Stimulated activated CD4-positive, alpha-beta T cell treated with anti-CD3 and anti-CD28 coated beads, Interleukin-2, amount 100 ng/mL, for 4 hours (primary cell): ENCODE results near the gene CYP1A1.

Experiments used
- DNase-seq: peaks from one replicate; pipeline ENCODE4 v3.0.0-alpha.2; 2020; ENCODE audit warnings: low read depth

The CYP1A1 gene, protein sequence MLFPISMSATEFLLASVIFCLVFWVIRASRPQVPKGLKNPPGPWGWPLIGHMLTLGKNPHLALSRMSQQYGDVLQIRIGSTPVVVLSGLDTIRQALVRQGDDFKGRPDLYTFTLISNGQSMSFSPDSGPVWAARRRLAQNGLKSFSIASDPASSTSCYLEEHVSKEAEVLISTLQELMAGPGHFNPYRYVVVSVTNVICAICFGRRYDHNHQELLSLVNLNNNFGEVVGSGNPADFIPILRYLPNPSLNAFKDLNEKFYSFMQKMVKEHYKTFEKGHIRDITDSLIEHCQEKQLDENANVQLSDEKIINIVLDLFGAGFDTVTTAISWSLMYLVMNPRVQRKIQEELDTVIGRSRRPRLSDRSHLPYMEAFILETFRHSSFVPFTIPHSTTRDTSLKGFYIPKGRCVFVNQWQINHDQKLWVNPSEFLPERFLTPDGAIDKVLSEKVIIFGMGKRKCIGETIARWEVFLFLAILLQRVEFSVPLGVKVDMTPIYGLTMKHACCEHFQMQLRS

DNA sequence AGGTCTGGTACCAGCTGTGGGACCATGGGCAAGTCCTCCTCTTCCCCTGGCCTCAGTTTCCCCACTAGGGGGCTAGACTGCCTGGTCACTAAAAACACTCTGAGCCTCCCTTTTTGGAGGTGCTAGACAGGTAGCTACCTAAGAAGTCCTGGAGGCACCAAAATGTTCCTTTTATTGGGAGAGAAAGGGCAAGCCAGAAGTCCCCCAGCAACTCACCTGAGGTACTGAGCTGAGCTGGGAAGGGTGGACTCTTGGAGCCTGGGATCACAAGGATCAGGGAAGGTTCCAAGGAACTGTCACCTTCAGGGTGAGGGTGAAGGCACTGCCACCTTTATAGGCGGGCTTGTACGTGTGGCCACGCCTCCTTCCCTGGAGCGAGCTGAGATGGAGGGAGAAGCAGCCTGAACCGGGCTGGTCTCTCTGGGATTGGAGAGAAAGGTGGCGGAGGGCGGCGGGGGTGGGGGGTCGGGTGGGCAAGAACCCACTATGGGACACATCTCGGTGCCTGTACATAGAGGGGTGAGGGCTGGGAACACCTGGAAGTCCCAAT lies at the start of gene CYP1A1:
Gene CYP1A1, minus strand, starts transcription at position 304 of the 550 bp plus-strand sequence. CDS start 2,431 bp downstream, outside the sequence.
- peak; percentile 19 for DNase-seq

DNA sequence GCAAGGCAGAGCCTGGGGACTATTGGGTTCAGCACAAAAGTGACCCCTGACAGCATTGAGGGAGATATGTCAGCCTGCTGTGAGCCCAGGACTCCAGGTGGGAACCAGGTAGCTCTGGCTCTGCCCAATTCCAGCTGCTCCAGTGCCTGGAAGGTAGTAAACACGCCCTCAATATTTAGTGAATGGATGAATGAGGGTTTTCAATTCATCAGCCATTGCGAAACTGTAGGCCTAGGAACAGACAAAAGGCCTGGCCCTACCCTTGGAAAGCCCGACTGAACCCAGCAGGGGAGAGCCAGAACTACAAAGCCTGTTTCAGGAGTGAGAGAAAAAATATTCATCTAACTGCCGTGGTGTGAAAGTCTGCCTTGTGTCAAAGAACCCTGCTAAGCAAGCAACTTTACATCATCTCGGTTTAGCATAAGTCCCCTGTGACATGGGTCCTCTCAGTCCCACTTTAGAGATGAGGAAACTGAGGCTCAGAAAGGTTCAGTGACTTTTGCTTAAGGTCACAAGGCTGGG lies 48.5 kb upstream of the CYP1A1 start:
- DNase-seq: no peak

DNA sequence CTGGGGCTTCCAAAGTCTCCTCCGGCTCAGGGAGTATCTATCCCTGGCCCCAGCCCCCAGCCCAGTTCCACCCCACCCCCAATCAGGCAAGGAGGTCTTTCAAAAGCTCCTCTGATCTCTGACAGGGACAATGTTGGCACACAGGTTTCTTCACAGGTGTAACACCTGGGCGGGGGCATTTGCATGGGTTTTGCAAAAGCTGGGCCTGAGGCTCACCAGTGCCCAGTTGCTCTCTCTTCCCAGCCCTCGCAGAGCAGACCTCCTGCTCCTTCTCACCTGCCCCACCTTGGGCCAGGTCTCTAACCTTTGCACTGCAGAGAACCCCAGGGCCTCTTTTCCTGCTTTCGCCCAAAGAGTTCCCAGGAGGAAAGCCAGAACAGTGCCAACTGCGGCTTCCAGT lies 48.0 kb upstream of the CYP1A1 start:
- no peak for DNase-seq

DNA sequence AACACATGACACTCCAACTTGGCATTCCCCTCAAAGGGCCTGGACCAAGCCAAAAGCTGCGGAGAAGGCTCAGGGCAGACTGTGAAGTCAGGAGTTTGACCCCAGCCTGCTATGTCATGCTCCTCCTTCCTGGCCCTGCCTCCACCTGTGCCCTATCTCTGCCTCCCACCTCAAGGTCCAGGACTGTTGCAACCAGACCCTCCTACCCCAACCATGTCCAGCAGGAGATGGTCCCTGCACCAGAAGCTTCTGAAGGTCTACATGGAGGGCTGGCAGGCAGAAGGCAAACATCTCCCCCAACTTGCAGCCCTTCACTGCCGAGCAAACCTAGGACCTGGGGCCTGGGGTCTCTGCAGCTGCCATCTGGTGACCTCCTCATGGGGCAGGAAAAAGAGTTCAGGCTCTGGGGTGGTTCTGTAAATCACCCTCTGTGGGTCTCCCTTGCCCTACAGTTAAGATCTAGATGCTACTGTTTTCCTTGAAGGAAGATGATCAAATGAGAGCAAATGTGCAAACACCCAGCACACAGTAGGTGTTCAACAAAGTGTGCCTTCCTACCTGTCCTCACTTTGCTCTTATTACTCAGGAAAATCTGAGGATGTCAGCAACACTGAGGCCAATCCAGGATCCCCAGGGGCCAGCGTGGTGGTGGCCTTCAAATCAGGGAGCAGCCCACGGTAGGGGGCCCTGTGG lies 45.0 kb upstream of the CYP1A1 start:
- DNase-seq: no peak

DNA sequence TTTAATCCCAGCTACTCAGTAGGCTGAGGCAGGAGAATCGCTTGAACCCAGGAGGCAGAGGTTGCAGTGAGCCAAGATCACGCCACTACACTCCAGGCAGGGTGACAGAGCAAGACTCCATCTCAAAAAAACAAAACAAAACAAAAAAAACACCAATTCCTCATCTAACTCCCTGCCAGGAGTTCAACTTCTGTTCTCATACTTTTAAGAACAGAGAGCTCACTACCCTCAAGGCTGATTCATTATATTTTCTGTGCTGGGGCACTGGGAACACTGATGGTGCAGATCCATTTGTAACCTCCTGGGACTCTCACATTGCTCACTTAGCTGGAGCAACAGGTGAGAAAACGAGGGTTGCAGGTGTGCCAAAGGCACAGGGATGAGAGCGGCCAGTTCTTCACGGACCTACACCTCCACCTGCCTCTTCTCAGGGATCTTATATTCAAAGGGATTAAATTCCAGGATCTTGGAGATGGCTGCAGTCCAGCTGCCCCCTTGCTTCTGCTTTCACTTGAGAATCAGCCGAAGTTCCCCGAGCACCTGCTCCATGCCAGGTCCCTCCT lies 44.2 kb upstream of the CYP1A1 start:
- no peak for DNase-seq

DNA sequence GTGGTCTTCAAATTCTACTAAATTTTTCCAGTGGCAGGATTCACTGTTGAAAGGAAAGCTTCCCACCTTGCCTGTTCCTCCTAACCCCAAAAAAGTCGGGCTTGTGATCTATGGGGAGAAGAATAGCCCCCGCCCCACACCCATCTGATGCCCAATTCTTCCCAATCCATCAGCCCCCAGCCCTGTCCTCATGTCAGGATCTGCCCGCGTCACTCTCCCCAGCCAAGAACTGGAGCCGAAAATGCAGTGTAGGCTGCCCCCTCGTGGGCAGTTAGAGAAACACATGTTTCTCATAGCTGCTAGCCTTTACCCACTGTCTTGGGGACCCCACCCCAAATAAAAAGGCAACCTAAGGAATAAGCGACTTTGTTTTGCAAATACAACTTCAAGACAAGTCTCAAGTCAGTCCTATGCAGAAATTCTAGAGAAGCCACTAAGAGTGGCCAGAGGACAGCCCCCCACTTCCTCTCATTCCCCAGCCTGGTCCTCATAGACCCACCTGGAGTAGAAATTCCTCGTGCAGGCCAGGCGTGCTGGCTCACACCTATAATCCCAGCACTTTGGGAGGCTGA lies 43.5 kb upstream of the CYP1A1 start:
- peak; percentile 46 for DNase-seq

DNA sequence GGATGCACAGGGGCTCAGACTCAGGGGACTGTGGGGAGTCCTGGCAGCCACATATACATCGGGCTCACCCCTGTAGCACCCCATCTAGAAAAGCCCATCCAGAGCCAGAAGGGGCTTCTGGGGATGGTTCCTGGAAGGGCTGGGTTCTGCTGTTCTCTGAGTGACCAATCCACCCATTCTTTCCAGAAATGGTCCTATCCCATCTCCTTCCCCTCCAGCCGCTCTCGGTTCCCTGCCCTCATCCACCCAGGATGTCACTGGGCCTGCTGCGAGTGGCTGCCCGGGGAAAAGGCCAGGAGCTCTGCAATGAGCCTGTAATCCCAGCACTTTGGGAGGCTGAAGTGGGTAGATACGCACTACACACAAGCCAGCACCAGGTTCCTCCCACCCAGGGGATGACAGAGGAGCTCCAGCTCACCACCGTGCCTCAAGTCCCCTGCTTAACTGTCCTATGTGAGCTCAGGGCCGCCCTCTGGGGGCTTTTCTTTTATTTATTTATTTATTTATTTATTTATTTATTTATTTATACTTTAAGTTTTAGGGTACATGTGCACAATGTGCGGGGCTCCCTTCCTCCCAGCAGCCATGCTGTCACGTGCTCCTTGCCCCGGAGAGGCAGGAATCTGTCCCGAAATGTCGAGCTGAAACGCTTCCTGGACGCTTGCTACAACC lies 42.9 kb upstream of the CYP1A1 start:
- no peak for DNase-seq

DNA sequence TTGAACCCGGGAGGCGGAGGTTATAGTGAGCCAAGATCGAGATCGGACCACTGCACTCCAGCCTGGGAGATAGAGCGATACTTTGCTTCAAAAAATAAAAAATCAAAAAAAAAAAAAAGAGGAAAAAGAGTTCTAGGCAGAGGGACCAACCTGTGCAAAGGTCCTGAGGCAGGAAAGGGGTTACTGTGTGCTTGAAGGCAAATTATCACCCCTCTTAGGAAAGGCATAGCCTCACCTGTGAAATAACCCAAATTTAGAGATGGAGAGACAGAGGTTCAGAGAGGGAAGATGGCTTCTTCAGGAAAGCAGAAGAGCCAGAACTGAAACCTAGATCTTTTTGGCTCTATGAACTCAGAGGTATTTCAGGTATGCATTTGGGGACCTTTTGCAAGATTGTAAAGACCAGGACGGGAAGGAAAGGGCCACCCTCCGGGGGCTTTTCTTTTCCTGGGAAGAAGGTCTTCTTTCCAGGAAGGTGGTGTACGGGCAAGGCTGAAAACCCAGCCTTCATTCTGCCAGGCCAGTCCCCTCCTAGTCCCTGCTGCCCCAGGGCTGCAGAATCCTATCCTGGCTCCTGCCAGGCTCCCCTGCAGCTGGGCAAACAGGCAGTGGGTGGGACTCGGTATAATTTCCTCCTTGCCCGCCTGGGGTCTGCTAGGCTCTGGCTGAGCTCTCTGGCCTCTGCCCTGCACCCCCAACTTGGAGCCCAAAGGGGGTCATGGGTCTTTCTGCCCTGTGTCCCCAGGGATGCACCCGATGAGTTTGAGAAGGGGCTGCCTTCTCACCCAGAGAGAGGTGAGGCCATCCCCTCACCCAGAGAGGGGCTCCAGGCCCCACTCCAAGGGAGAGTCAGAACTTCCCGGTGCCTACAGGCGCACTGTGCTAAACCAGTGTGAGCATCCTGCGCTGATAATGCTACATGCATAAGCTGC lies 42.1 kb upstream of the CYP1A1 start:
- no peak for DNase-seq

DNA sequence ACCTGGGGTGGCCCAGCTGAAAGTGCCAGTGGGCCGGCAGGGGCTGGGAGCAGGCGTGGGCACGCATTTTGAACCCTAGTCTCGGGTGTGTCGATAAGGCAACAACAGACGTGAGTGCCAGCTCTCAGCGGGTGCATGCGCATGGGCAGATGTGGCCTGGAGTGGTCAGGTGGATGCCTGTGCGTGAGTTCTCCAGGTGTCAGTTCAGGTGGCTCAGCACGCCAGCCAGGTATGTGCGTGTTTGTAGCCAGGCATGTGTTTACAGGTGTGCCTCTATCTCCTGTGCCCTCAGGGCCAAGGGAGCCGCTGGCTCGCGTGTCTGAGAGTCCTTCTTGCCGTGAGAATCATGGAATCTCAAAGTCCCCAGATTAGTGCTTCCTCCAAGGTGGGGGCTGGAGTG lies 38.1 kb upstream of the CYP1A1 start:
- DNase-seq: no peak

DNA sequence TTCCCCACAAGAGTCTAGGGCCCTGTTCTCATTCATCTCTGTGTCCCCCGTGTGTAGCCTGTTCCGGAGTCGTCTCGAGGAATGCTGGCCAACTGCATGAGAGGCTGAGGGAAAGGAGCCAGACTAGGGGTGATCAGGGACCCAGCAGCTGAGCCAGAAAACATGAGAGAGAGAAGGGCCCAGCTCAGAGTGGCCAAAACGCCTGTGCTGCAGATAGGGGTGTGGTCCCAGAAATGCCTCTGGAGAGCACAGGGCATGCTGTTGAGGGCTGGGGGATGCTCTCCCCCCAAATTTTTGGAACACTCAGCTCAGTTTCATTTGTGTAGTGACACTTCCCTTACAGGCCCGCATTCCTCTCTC lies 37.4 kb upstream of the CYP1A1 start:
- no peak for DNase-seq

DNA sequence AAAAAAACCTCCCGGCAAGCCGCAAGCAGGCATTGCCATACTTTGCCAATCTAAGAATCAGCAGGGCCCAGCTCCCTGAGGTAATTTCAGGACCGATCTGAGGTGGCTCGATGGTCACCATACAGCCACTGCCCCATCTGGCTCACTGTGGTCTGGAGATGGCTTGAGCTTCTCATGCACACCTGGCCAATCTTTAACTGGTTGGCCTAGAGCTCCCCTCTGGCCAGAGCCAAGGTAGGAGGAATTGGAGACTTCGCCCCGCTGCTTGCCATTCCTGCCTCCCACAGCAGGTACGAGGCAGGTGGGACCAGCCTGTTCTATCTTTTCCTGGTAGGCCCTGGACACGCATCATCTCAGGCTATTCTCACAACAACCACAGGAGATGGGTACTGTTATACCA lies 33.4 kb upstream of the CYP1A1 start:
- no peak for DNase-seq

DNA sequence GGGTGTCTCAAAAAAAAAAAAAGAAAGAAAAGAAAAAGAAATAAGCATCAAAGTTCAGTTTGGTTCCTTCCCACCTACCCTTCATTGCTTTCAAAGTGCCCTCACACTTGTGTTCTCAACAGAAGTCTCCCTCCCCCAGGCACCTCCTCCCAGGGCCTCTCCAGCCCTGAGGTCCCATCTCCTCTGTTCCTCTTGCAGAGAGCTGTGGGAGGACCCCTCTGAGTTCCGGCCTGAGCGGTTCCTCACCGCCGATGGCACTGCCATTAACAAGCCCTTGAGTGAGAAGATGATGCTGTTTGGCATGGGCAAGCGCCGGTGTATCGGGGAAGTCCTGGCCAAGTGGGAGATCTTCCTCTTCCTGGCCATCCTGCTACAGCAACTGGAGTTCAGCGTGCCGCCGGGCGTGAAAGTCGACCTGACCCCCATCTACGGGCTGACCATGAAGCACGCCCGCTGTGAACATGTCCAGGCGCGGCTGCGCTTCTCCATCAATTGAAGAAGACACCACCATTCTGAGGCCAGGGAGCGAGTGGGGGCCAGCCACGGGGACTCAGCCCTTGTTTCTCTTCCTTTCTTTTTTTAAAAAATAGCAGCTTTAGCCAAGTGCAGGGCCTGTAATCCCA lies 29.4 kb upstream of the CYP1A1 start:
- DNase-seq: no peak

DNA sequence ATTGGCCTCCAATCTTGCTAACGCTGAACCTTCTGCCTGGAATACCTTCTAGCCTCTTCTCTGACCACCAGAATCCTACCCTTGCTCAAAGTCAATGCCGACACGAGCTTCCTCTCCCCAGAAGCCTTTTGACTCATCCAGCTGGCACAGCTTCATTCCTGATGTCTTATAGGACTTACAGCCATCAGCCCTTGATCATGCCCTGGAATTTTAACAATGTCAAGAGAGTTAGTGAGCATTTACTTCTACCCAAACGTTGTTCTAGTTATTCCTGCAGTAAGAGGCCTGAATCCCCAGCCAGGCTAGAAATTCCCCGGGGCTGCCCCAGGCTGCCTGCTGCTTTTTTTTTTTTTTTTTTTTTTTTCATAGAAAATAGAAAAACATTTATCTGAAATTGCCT lies 27.2 kb upstream of the CYP1A1 start:
- DNase-seq: no peak

DNA sequence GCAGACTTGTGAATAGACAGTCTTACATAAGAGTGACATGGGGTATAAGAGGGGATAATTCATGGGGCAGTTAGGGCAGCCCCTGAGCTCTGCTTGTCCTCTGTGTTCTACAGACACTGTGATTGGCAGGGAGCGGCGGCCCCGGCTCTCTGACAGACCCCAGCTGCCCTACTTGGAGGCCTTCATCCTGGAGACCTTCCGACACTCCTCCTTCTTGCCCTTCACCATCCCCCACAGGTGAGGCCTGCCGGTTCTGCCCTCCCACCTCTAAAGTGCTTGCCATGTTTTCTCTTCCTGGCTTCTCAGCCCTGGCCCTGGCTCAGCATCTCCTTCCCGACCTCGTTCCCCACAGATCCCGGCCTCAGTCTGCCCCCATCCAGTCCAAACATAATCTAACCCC lies 26.7 kb upstream of the CYP1A1 start:
- no peak for DNase-seq

DNA sequence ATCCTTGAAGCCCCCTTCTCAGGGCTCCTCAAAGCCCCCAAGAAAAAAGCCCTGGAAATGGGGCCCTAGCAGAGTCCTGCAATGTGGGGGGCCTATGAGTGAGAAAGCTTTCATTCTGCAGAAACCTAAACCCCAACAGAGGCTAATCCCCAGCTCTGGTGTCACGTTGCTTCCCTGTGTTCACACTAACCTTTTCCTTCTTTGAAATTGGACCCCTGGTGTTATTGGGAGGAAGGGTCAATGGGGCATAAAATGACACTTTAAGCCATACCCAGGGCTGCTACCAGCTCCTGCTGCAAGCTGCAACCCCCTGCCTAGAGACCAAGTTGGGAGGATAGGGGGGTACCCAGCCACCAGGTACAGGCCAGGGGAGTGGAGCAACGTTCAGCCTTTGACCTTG lies 25.4 kb upstream of the CYP1A1 start:
- DNase-seq: no peak

DNA sequence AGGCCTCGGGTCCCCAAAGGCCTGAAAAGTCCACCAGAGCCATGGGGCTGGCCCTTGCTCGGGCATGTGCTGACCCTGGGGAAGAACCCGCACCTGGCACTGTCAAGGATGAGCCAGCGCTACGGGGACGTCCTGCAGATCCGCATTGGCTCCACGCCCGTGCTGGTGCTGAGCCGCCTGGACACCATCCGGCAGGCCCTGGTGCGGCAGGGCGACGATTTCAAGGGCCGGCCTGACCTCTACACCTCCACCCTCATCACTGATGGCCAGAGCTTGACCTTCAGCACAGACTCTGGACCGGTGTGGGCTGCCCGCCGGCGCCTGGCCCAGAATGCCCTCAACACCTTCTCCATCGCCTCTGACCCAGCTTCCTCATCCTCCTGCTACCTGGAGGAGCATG lies 24.5 kb upstream of the CYP1A1 start:
- DNase-seq: no peak

DNA sequence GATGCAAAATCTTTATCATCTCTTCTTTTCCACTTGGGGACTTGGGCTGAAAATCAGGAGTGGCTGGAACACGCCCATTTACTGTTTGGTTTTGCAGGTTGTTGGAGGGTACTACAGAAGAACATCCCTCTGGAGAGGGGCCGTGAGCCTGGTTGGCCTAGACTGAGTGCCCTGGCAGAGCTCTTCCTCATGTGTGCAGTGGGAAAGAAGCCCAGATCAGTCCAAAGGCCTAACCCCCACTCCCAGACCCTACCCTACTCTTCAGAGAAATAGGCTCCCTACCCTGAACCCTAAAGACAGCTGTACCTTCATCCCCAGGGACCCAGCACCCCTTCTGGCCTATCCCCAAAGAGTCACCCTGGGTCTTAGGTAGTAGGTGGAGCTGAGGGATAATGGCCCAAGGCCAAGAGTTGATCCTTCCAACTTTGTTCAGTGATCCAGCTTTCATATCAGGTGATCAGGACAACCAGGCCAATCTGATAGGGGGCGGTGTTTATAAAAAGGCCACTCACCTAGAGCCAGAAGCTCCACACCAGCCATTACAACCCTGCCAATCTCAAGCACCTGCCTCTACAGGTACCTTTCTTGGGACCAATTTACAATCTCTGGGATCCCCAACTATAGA lies 23.1 kb upstream of the CYP1A1 start, which contains the start of gene CYP1A2:
Gene CYP1A2, plus strand, starts transcription at position 524 of the 625 bp plus-strand sequence. CDS start 894 bp downstream, outside the sequence.
- no peak for DNase-seq

DNA sequence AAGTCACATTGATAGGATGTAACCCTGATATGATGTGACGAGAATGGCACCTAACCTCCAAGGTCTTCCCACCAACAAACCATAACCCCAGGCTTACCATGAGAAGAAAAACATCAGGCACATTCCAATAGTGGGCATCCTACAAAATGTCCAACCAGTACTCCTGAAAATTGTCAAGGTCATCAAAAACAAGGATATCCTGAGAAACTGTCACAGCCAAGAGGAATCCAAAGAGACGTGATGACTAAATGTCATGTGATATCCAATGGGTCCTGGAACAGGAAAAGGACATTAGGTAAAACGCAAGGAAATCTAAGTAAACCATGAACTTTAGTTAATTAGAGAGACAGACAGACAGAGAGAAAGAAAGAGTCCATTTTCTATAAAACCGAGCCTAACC lies 21.1 kb upstream of the CYP1A1 start:
- no peak for DNase-seq

DNA sequence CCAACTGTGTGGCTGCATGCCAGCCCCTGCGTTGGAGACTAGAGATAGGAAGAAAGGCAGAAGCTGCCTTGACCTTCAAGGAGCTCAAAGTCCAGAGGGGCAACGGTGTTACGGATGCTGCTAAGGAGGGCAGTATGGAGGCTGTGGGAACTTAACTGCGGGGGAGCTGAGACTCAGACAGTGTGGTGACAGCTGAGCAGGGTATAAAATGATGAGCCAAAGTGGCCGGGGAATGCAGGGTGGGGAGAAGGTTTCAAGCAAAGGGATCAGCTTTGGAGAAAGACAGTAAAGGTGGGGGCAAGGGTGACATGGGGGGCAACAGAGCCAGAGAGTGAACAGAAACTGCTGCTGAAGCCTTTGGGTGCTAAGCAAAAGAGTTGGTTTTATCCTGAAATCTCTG lies 17.1 kb upstream of the CYP1A1 start:
- DNase-seq: no peak
